GM10266 (cell line): Measurements from ENCODE around the gene RCAN2.

ENCODE experiments used
- DNase-seq: peaks from one replicate; pipeline ENCODE4 v3.0.0; 2012; ENCODE audit errors: extremely low spot score
- TF ChIP-seq, protein P1 (sequence below): IDR thresholded peaks from 2 replicates; pipeline ENCODE4 v1.5.1; 2012; ENCODE audit warnings: mild to moderate bottlenecking, low read depth; ENCODE audit not compliant: control insufficient read depth, insufficient read depth; ENCODE audit errors: missing control alignments

Gene RCAN2

GRCh38 chr6:46199387-46199786 is 291.9 kb downstream of the RCAN2 start:
- TF ChIP-seq, protein P1, sequence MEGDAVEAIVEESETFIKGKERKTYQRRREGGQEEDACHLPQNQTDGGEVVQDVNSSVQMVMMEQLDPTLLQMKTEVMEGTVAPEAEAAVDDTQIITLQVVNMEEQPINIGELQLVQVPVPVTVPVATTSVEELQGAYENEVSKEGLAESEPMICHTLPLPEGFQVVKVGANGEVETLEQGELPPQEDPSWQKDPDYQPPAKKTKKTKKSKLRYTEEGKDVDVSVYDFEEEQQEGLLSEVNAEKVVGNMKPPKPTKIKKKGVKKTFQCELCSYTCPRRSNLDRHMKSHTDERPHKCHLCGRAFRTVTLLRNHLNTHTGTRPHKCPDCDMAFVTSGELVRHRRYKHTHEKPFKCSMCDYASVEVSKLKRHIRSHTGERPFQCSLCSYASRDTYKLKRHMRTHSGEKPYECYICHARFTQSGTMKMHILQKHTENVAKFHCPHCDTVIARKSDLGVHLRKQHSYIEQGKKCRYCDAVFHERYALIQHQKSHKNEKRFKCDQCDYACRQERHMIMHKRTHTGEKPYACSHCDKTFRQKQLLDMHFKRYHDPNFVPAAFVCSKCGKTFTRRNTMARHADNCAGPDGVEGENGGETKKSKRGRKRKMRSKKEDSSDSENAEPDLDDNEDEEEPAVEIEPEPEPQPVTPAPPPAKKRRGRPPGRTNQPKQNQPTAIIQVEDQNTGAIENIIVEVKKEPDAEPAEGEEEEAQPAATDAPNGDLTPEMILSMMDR: no peak
- no peak for DNase-seq

- no peak for DNase-seq
- TF ChIP-seq, protein P1: no peak
Measured at GRCh38 chr6:46191961-46192360, 299.3 kb downstream of the RCAN2 start.

- TF ChIP-seq, protein P1: no peak
- DNase-seq: no peak
Measured at GRCh38 chr6:46190889-46191288, 300.4 kb downstream of the RCAN2 start.

DNA sequence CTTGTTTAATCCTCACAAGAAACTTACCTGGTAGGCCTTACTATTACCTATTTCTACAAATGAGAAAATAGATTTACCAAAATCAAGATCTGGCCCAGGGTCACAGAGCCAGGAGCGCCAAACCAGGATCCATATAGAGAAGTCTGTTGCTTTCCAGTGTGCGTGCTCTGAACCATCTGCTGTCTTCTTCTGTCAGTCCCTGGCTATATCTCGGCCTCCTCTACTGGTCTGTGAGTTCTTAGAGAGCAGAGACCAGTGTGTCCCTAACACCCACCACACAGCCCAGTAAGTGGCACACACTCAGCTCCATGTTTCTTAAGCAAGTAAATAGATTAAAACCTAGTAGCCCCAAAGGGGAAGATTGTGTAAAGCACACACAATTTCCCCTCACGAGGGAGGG is 301.5 kb downstream of the RCAN2 start:
- TF ChIP-seq, protein P1: no peak
- no peak for DNase-seq

- DNase-seq: no peak
- TF ChIP-seq, protein P1: no peak
Measured at GRCh38 chr6:46186583-46186982, 304.7 kb downstream of the RCAN2 start.

- no peak for DNase-seq
- TF ChIP-seq, protein P1: no peak
Measured at GRCh38 chr6:46184114-46184513, 307.1 kb downstream of the RCAN2 start.

DNA sequence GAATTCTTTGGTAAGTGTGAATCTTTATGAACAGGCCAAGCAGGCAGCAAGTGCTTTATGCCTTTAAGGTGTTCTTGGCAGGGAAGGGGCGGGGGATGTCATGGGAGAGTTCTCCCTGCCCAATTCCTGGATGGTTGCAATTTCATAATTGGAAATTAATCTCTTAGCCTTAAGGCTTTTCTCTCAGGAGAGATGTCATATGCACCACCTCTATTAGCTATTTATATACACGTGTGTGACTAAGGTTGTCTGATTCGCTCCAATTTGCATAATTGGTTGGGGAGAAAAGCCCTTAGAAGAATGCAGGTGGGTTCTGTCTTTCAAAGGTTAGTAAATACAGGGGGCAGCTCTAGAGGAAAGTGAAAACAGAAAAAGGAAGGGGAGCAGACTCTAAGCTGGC is 315.3 kb downstream of the RCAN2 start:
- TF ChIP-seq, protein P1: no peak
- no peak for DNase-seq
